ENCODE data around the gene QKI. TPM values are rescaled to one million over a fixed set of nuclear protein-coding genes. Genes with fewer than 3 reads are reported as not detected.

Gene QKI
- total and polyA plus RNA-seq, 2 donors (not counting 3 experiments of a cell fraction or from before 2014, with no cell fraction given): 178 to 232 TPM

DNA sequence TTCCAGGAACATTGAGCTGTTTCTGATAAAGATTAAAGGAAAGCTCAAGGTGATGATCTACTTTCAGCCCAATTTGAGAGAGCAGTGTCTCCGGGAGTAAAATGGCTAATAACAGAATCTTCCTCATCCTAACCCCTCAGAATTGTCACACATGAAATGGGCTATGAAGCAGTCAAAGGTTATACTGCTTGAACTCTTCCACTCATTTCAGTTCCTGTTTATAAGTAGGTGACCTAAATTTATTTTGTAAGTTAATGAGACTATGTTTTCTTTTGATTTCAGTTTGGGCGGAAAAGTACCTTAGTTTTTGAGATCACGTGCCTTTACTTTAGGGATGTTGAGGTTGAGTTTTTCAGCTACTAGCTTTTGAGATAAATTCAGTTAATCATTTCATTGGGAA lies 47.2 kb downstream of the QKI start:
- Histone ChIP-seq H3K27me3 (ENCODE audit: control insufficient read depth in 2 of 2, insufficient read depth in 2 of 2, low read length in 2 of 2) (no peaks in the 10 kb centered on the region), H3K36me3 (ENCODE audit: control insufficient read depth in 2 of 2, extremely low read depth in 1 of 2, insufficient read depth in 2 of 2, low read length in 2 of 2) (peaks cover 0 to 2% of the 10 kb centered on the region in 2 experiments), H3K4me1 (ENCODE audit: control insufficient read depth, extremely low read depth, insufficient read depth, low read length) (peaks cover 41% of the 10 kb centered on the region), H3K79me2 (ENCODE audit: control insufficient read depth, insufficient read depth, low read length) (peaks cover 100% of the 10 kb centered on the region), H3K9ac (replicated peaks; ENCODE audit: extremely low read depth, insufficient read depth, low read length) (no peak overlapping the region), H2AFZ (ENCODE audit: low read depth, low read length) (no peak overlapping the region), H3K9me1 (replicated peaks; ENCODE audit: control insufficient read depth, extremely low read depth, insufficient read depth, low read length) (peaks cover 2% of the 10 kb centered on the region), H3K9me3 (replicated peaks; ENCODE audit: control insufficient read depth, insufficient read depth, low read length) (no peaks in the 10 kb centered on the region), H3K4me3 (replicated peaks in 1 of 3; ENCODE audit: insufficient read depth in 1 of 3, low read depth in 1 of 3, low read length in 3 of 3) (no peak overlapping the region), H3K4me2 (ENCODE audit: insufficient read depth, low read length) (no peak overlapping the region), H4K20me1 (replicated peaks; ENCODE audit: control insufficient read depth, extremely low read depth, insufficient read depth, low read length) (peaks cover 29% of the 10 kb centered on the region), H3K27ac (ENCODE audit: insufficient read depth, low read depth, low read length) (no peak overlapping the region)
- intact Hi-C loops (cut with micrococcal nuclease) (loop anchor here (2.0 kb wide), 1 partner anchor 45 kb away; no protein-coding TSS in a partner anchor), dilution Hi-C loops (cut with MboI; ENCODE audit: extremely low pct_ligation_motif_present, low sequenced_read_pairs) (no loop called here)
- POLR2A ChIA-PET: no interaction called here
- no peak for TF ChIP-seq GATA2 (IDR thresholded peaks at IDR 0.05; ENCODE audit: insufficient read depth, insufficient read length, low read depth, low read length)
- TF ChIP-seq, protein P1, sequence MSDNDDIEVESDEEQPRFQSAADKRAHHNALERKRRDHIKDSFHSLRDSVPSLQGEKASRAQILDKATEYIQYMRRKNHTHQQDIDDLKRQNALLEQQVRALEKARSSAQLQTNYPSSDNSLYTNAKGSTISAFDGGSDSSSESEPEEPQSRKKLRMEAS (IDR thresholded peaks at IDR 0.05; ENCODE audit: insufficient read depth, insufficient read length): no peak
- TF ChIP-seq FOS (IDR thresholded peaks at IDR 0.05; ENCODE audit: borderline replicate concordance, insufficient read depth, low read length): no peak
- TF ChIP-seq POLR2A (IDR thresholded peaks at IDR 0.05; ENCODE audit: low read depth, low read length): no peak
- TF ChIP-seq, protein P2, sequence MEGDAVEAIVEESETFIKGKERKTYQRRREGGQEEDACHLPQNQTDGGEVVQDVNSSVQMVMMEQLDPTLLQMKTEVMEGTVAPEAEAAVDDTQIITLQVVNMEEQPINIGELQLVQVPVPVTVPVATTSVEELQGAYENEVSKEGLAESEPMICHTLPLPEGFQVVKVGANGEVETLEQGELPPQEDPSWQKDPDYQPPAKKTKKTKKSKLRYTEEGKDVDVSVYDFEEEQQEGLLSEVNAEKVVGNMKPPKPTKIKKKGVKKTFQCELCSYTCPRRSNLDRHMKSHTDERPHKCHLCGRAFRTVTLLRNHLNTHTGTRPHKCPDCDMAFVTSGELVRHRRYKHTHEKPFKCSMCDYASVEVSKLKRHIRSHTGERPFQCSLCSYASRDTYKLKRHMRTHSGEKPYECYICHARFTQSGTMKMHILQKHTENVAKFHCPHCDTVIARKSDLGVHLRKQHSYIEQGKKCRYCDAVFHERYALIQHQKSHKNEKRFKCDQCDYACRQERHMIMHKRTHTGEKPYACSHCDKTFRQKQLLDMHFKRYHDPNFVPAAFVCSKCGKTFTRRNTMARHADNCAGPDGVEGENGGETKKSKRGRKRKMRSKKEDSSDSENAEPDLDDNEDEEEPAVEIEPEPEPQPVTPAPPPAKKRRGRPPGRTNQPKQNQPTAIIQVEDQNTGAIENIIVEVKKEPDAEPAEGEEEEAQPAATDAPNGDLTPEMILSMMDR (IDR thresholded peaks at IDR 0.05; ENCODE audit: extremely low read depth in 1 of 2, insufficient read depth in 1 of 2, low read depth in 1 of 2, low read length in 2 of 2): no peak
- TF ChIP-seq POLR2AphosphoS5 (IDR thresholded peaks at IDR 0.05; ENCODE audit: insufficient read depth, low read depth, low read length): no peak
- TF ChIP-seq JUN (IDR thresholded peaks at IDR 0.05; ENCODE audit: borderline replicate concordance, insufficient read depth, insufficient read length, low read depth): no peak
- TF ChIP-seq MYC (IDR thresholded peaks at IDR 0.05; ENCODE audit: low read depth, low read length): no peak
- TF ChIP-seq EZH2 (IDR thresholded peaks at IDR 0.05; ENCODE audit: borderline replicate concordance, low read depth, low read length, severe bottlenecking): no peak
- DNase-seq (ENCODE audit: low read depth, low spot score) (no peak), FAIRE-seq (no peak)
- CTCF ChIA-PET: interaction anchor here (0.6 to 1.3 kb wide), 3 partner anchors 9 to 16 kb away, joined by 3 read pairs; no protein-coding TSS in a partner anchor
- no TSS peak for BruUV-seq (replicated peaks)

Measured in endothelial cell of umbilical vein (primary cell).